Islet precursor cell (in vitro differentiated cells): ENCODE data around the gene ADAMTS14.
"Not testable (repeated sequence)": the region's sequence is repeated elsewhere in the genome, so short reads cannot be mapped to it uniquely, and the experiment has no call there.

Source experiments
- DNase-seq: peaks from one replicate; pipeline ENCODE4 v3.0.0-alpha.2; 2018

ADAMTS14 gene

GRCh38 chr10:70753841-70754621 is 81.7 kb downstream of the ADAMTS14 start:
- DNase-seq: peak; percentile 81

- DNase-seq: no peak
Measured at GRCh38 chr10:70756700-70757360, 84.5 kb downstream of the ADAMTS14 start.

DNA sequence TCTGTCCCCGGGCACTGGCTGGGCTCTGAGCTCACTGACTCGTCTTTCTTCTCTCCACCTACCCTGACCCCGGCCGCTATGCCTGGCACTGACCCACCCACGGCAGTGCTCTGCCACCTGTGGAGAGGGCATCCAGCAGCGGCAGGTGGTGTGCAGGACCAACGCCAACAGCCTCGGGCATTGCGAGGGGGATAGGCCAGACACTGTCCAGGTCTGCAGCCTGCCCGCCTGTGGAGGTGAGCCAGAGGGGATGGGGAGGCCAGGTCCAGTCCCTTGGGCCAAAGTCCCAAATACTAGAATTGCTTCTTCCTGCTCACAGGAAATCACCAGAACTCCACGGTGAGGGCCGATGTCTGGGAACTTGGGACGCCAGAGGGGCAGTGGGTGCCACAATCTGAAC is 85.5 kb downstream of the ADAMTS14 start:
- no peak for DNase-seq

DNA sequence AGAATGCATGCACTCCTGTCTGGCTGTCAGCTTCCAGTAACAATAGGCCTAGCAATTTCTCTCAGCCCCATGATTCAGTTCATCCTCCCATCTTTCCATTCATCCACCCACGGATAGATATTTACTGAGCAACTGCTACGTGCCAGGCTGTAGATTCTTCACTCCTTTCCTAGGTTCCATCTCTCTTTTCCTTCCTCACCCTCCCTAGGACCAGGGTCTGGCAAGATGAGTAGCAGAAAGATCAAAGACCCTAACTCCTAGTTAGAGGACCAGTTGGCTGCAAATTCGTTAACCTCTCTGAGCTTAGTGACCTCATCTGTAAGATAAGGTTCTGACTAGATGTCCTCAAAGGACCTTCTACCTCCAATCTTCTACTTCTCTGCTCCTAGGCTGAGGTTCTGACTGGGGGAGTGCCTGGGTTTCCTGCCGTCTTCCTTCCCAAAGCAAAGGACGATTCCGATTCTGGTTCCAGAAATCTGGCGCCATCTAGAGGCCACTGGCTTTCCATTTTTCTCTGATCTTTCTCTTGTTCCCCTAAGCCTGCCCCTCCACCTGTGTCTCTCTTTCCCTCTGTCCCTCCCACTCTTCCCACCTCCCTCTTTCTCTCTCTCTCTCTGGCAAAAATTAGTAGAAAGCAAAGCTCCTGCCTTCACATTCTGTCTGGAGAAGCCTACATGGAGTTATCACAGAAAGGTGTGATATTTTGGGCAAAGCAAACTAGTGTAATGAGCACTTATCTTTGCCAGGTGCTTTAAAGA is 86.6 kb downstream of the ADAMTS14 start:
- peak; percentile 87 for DNase-seq

DNA sequence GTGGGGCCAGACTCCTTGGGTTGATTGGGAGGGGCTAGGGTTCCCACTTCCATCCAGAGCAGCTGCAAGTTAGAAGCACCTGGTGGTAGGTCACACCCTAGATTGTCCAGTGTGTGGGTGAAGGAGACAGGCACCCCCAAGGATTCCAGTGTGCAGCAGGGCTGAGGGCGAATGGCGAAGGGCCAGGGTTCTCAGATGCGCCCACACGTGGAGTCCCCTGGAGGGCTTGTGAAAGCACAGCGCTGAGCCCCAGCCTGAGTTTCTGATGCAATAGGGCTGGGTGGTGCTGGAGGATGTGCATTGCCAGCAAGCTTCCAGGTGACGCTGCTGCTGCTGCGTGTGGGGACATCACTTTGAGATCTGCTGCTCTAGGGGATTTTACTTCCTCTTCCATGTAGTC is 87.5 kb downstream of the ADAMTS14 start:
- no peak for DNase-seq

DNA sequence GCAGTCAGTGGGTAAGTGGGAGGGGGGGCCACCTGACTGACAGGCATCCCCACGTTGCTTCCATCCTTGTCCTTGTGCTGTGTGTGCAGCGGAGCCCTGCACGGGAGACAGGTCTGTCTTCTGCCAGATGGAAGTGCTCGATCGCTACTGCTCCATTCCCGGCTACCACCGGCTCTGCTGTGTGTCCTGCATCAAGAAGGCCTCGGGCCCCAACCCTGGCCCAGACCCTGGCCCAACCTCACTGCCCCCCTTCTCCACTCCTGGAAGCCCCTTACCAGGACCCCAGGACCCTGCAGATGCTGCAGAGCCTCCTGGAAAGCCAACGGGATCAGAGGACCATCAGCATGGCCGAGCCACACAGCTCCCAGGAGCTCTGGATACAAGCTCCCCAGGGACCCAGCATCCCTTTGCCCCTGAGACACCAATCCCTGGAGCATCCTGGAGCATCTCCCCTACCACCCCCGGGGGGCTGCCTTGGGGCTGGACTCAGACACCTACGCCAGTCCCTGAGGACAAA is 88.0 kb downstream of the ADAMTS14 start:
- no peak for DNase-seq

DNA sequence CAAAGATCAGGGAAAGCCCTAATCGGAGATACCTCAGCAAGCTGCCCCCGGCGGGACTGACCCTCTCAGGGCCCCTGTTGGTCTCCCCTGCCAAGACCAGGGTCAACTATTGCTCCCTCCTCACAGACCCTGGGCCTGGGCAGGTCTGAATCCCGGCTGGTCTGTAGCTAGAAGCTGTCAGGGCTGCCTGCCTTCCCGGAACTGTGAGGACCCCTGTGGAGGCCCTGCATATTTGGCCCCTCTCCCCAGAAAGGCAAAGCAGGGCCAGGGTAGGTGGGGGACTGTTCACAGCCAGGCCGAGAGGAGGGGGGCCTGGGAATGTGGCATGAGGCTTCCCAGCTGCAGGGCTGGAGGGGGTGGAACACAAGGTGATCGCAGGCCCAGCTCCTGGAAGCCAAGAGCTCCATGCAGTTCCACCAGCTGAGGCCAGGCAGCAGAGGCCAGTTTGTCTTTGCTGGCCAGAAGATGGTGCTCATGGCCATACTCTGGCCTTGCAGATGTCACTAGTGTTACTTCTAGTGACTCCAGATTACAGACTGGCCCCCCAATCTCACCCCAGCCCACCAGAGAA is 88.8 kb downstream of the ADAMTS14 start:
- DNase-seq: no peak

DNA sequence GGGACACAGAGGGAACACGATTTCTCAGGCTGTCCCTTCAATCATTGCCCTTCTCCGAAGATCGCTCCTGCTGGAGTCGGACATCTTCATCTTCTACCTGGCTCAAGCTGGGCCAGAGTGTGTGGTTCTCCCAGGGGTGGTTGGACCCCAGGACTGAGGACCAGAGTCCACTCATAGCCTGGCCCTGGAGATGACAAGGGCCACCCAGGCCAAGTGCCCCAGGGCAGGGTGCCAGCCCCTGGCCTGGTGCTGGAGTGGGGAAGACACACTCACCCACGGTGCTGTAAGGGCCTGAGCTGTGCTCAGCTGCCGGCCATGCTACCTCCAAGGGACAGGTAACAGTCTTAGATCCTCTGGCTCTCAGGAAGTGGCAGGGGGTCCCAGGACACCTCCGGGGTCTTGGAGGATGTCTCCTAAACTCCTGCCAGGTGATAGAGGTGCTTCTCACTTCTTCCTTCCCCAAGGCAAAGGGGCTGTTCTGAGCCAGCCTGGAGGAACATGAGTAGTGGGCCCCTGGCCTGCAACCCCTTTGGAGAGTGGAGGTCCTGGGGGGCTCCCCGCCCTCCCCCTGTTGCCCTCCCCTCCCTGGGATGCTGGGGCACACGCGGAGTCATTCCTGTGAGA is 89.5 kb downstream of the ADAMTS14 start:
- DNase-seq: no peak

DNA sequence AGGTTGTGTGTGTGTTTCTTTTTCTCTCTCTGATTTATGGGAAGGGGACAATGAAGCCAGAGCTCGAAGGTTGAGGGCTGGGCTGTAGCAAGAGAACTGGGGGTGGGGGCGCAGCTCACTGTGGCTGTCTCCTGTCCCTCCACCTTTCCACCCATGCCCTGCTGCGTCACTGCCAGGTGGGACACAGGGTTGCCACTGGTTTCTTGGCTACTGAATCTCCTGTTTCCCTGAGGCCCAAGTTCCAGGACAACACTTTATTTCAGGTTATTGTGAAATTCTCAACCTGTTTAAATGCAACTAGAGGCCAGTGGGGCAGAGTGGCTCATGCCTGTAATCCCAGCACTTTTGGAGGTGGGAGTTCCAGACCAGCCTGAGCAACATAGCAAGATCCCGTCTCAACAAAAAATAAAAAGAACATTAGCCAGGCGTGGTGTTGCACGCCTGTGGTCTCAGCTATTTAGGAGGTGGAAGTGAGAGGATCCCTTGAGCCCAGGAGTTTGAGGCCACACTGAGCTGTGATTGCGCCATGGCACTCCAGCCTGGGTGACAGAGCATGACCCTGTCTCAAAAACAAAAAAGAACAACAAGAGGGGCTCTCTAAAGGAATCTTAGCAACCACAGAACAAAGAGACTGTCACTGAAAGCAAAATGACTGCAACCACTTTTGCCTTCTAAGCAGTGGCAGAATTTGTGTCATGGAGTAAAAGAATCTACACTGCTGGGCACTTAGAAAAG is 90.3 kb downstream of the ADAMTS14 start:
- DNase-seq: no peak

- no peak for DNase-seq
Measured at GRCh38 chr10:70763567-70763966, 91.3 kb downstream of the ADAMTS14 start.

- peak; percentile 35 for DNase-seq
Measured at GRCh38 chr10:70765794-70766594, 93.7 kb downstream of the ADAMTS14 start.

DNA sequence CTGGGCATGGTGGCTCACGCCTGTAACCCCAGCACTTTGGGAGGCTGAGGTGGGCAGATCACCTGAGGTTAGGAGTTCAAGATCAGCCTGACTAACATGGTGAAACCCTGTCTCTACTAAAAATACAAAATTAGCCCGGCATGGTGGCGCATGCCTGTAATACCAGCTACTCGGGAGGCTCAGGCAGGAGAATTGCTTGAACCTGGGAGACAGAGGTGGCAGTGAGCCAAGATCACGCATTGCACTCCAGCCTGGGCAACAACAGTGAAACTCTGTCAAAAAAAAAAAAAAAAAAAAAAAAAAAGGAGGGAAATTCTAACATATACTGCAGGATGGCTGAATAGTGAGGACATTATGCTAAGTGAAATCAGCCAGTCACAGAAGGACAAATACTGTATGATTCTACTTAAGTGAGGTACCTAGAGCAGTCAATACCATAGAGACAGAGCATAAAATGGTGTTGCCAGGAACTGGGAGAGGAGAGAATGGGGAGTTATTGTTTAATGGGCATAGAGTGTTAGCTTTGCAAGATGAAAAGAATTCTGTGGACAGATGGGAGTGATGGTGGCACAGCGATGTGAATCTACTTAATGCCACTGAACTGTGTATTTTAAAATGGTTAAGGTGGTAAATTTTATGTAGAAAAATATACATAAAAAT is 95.8 kb downstream of the ADAMTS14 start:
- not testable (repeated sequence) for DNase-seq

DNA sequence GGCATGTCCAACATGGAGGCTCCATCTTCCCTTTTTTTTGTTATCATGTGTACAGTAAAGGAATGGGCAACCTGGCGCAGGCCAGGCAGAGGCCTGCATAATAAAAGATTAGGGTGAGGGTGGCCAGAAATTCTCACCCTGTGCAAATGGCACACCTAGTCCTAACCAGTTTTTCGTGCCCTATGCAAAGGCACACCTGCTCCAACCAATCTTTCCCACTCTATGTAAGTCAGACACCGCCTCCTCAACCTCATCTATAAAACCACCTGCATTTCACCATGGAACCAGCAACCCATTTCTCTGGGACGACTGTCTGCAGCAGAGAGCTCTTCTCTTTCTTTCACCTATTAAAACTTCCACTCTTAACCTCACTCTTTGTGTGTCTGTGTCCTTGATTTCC is 96.8 kb downstream of the ADAMTS14 start:
- no peak for DNase-seq

- DNase-seq: no peak
Measured at GRCh38 chr10:70770001-70770400, 97.7 kb downstream of the ADAMTS14 start.

- not testable (repeated sequence) for DNase-seq
Measured at GRCh38 chr10:70770516-70770915, 98.2 kb downstream of the ADAMTS14 start.

- DNase-seq: peak; percentile 43
Measured at GRCh38 chr10:70771311-70772194, 99.2 kb downstream of the ADAMTS14 start.

- DNase-seq: peak; percentile 52
Measured at GRCh38 chr10:70772627-70773026, 100.3 kb downstream of the ADAMTS14 start.

DNA sequence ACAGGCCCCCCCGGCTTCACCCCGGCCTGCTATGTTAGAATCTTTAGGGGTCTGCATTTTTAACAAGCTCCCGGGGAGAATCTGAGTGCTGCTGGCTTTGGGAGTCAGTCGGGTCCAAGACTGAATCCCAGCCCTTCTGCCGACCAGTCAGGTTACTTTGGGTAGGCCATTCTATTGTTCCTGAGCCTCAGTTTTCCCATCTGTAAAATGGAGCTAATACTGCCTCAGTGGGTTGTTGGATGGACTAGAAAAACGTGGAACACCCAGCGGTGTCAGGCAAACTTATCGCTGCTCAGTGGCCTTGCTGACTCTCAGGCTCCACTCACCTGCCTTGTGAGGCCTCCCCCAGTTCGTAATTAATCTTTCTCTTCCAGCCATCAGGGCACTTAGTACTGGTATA is 101.2 kb downstream of the ADAMTS14 start:
- no peak for DNase-seq
